Measurements from ENCODE around the gene ADAMTSL5. TPM values are rescaled to one million over a fixed set of nuclear protein-coding genes. Genes with fewer than 3 reads are reported as not detected.

The ADAMTSL5 gene, protein sequence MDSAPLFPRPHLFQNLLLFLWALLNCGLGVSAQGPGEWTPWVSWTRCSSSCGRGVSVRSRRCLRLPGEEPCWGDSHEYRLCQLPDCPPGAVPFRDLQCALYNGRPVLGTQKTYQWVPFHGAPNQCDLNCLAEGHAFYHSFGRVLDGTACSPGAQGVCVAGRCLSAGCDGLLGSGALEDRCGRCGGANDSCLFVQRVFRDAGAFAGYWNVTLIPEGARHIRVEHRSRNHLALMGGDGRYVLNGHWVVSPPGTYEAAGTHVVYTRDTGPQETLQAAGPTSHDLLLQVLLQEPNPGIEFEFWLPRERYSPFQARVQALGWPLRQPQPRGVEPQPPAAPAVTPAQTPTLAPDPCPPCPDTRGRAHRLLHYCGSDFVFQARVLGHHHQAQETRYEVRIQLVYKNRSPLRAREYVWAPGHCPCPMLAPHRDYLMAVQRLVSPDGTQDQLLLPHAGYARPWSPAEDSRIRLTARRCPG
- total RNA-seq (1 to 10 TPM in 4 of 7 donors, under 1 TPM in 3; 0.26 to 2.0 (median 1.3) TPM), polyA plus RNA-seq (under 1 TPM; 0.13 to 0.42 (median 0.27) TPM)
- long read RNA-seq, donor 1, result 0 reads
- long read RNA-seq, donor 2, result 0 reads

DNA sequence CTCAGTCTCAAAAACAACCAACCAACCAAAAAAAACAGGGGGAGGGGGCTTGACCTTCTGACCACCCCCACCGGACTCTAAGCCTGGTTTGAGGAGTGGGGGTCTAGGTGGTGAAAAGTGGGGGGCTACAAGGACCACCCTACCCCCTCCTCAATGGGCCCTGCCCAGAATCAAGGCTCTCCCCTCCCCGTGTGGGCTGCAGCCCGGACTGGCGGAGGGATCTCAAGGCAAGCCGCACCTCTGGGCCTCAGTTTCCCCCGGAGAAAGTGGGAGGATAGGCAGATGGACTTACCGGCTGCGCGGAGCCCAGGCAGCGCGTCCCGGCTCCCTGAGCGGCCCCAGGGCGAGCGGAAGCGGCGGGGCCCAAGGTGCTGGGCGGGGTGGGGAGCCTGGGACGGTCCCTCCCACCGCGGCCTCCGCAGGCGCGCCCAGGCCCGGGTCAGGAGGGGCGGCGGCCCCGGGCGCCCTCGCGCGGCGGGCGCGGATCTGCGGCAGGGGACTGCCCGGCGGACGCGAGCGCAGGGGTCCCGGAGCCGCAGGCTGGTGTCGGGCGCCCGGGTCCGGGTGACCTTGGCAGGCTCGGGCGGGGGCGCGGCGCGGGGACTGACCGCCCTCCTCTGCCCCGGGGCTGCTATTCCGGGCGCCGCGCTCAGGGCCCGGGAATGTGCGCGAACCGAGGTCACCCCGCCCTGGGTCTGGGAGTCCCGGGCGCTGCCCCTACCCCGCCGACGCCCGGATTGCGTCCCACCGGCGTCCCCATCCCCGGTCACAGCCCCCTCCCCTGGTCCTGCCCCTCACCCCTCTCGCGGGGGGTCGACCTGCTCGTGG is at the start of gene ADAMTSL5:
TSS of gene ADAMTSL5 (minus strand) at position 349 of the 828 bp plus-strand sequence. CDS start 2,076 bp downstream, outside the sequence.
- Histone ChIP-seq H3K9me3 (peaks cover 0 to 10% (median 0%) of the 10 kb centered on the region in 8 donors), H3K36me3 (no peaks in the 10 kb centered on the region), H3K4me1 (peaks cover 6 to 31% (median 17%) of the 10 kb centered on the region in 6 donors), H3K27me3 (replicated peaks in 1 of 7) (peaks cover 0 to 97% (median 48%) of the 10 kb centered on the region in 7 donors), H3K4me3 (peak within 1 kb of the TSS in 7 of 8 donors; percentile 13 to 69 (median 37)), H3K27ac (peak within 1 kb of the TSS in 1 of 8 donors; percentile 24)
- intact Hi-C loops (cut with DNase I; ENCODE audit: low total_unique reads), result no loop called here
- DNase-seq, result no peak
- TF ChIP-seq, protein P1, sequence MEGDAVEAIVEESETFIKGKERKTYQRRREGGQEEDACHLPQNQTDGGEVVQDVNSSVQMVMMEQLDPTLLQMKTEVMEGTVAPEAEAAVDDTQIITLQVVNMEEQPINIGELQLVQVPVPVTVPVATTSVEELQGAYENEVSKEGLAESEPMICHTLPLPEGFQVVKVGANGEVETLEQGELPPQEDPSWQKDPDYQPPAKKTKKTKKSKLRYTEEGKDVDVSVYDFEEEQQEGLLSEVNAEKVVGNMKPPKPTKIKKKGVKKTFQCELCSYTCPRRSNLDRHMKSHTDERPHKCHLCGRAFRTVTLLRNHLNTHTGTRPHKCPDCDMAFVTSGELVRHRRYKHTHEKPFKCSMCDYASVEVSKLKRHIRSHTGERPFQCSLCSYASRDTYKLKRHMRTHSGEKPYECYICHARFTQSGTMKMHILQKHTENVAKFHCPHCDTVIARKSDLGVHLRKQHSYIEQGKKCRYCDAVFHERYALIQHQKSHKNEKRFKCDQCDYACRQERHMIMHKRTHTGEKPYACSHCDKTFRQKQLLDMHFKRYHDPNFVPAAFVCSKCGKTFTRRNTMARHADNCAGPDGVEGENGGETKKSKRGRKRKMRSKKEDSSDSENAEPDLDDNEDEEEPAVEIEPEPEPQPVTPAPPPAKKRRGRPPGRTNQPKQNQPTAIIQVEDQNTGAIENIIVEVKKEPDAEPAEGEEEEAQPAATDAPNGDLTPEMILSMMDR (IDR thresholded peaks at IDR 0.05 in 8 of 11, conservative IDR thresholded peaks at IDR 0.05 in 3 of 11), result peak in 1 of 11 experiments; percentile 31
- TF ChIP-seq POLR2AphosphoS5 (IDR thresholded peaks at IDR 0.05) (peak; percentile 31 to 57 (median 48)), POLR2A (IDR thresholded peaks at IDR 0.05) (no peak)
- 3 to 19% (median 5%) methylated on average over 14 to 78 of the region's 78 CpGs for WGBS, 5 donors

DNA sequence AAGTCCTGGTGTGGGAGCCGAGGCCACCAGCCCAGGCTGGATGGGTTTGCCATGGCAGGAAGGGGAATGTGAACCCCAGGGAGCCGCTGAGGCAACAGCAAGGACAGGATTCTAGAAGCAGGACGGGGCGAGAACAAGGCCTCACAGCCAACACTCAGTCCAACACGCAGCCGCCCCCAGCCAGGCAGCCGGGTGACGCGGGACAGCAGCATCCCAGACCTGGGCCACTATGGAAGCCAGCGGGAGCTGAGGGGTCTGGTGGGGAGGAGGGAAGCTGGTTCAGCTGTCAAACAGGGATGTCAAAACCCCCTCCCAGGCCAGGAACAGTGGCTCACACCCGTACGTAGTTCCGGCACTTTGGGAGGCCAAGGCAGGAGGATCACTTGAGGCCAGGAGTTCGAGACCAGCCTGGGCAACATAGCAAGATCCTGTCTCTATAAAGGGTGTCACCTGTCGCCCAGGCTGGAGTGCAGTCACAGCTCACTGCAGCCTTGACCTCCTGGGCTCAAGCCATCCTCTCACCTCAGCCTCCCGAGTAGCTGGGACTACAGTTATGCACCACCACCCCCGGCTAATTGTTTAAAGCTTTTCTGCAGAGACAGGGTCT is 48.5 kb upstream of the ADAMTSL5 start:
- DNase-seq, result no peak
- 81 to 90% (median 90%) methylated on average over 12 to 17 of the region's 17 CpGs for WGBS, 5 donors

DNA sequence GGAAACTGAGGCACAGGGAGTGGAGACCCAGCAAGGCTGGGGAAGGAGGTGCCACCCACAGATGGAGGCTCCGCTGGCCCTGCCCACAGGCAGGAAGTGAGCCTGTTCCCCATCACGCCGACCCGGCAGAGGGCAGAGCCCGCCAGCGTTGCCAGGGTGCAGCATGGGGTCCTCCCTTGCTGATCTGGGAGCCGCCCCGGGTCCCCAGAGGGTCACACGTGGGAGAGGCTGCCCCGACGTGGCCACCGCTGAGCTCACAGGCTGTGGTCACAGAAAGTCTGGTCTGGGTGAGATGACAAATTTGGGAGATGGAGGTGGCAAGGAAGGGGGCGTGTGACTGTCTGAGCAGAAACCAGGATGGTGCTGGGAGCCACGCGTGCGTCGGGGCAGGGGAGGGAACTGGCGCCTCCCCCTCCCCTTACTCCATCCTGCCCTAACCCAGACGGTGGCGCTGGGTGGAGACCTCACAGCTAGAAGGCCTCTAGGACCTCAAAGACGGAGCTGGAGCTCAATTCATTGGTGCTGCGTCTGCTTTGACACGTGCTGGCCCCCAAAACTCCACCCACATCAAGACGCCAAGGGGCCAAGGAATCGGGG is 47.6 kb upstream of the ADAMTSL5 start:
- Histone ChIP-seq H3K4me1 (peaks cover 0 to 11% (median 4%) of the 10 kb centered on the region in 6 donors), H3K9me3 (no peaks in the 10 kb centered on the region), H3K27me3 (replicated peaks in 1 of 7) (no peaks in the 10 kb centered on the region), H3K36me3 (peaks cover 0 to 15% (median 0%) of the 10 kb centered on the region in 6 donors), H3K27ac (no peak overlapping the region), H3K4me3 (no peak overlapping the region)
- intact Hi-C loops (cut with DNase I; ENCODE audit: low total_unique reads), result no loop called here
- TF ChIP-seq, protein P1 (IDR thresholded peaks at IDR 0.05 in 8 of 11, conservative IDR thresholded peaks at IDR 0.05 in 3 of 11), result no peak
- WGBS, 5 donors, result 33 to 60% (median 44%) methylated on average over 13 to 25 of the region's 25 CpGs
- DNase-seq, result no peak

More for the DNA sequence above, 48.5 kb upstream of the ADAMTSL5 start:
- intact Hi-C loops (cut with DNase I; ENCODE audit: low total_unique reads), result no loop called here
- H3K4me3 ChIP-seq, result no peak overlapping the region
- no peaks in the 10 kb centered on the region for H3K9me3 ChIP-seq
- peaks cover 0 to 5% (median 0%) of the 10 kb centered on the region in 6 donors for H3K36me3 ChIP-seq
- TF ChIP-seq, protein P1 (IDR thresholded peaks at IDR 0.05 in 8 of 11, conservative IDR thresholded peaks at IDR 0.05 in 3 of 11), result no peak
- no peak for TF ChIP-seq POLR2AphosphoS5 (IDR thresholded peaks at IDR 0.05)
- no peak for TF ChIP-seq POLR2A (IDR thresholded peaks at IDR 0.05)
- no peak overlapping the region for H3K27ac ChIP-seq
- H3K4me1 ChIP-seq, result peaks cover 0 to 20% (median 7%) of the 10 kb centered on the region in 6 donors
- peaks cover 0 to 8% (median 0%) of the 10 kb centered on the region in 7 donors for H3K27me3 ChIP-seq (replicated peaks in 1 of 7)

Measured in spleen (tissue), 13 donors.